HG03460 (cell line): ENCODE measurements around the gene FBXW12.

Experiments used
- ATAC-seq: cut with Tn5 transposase; IDR thresholded peaks from one replicate; pipeline ENCODE4 v1.9.1; 2021; ENCODE audit not compliant: unreplicated experiment

Gene FBXW12

GRCh38 chr3:48419149-48419548 lies 47.1 kb downstream of the FBXW12 start:
- ATAC-seq: no peak

- ATAC-seq: no peak
Observed at GRCh38 chr3:48419597-48419996, 47.6 kb downstream of the FBXW12 start.

DNA sequence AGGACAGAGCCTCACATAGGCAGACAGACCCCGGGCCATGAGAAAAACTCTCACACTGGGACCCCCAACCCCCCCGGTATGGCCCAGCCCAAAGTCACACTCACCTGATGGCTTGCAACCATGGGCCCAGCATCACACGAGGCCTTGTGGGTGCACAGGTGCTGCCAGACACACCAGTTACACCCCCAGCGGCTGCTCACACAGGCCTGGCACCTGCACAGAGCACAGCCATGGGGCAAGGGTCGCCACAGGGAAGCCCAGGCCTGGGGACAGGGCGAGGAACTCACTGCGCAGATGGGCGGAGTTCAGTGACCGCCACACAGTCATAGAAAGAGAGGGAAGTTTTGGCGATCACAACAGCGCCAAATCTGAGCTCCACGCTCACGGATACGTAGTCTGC lies 48.5 kb downstream of the FBXW12 start:
- ATAC-seq: no peak

DNA sequence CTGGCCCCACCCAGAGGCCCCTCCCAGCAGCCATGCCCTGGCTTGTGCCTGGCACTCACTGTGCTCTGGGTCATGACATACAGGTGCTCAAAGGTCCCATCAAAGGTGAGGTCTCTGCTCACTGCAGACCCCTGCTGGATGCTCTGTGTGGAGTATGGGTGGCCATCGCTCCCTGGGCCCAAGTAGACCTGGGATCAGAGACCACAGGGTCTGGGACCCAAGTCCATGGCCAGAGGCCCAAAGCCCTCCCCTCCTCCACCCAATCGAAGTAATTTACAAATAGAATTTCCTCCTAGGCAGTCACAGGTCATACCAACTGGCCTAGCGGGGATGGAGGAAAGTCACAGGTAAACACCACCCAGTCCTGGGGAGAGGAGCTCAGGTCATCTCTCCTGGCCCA lies 50.3 kb downstream of the FBXW12 start:
- no peak for ATAC-seq

- no peak for ATAC-seq
Observed at GRCh38 chr3:48422681-48423080, 50.7 kb downstream of the FBXW12 start.

GRCh38 chr3:48423241-48423882 lies 51.3 kb downstream of the FBXW12 start:
- ATAC-seq: no peak

DNA sequence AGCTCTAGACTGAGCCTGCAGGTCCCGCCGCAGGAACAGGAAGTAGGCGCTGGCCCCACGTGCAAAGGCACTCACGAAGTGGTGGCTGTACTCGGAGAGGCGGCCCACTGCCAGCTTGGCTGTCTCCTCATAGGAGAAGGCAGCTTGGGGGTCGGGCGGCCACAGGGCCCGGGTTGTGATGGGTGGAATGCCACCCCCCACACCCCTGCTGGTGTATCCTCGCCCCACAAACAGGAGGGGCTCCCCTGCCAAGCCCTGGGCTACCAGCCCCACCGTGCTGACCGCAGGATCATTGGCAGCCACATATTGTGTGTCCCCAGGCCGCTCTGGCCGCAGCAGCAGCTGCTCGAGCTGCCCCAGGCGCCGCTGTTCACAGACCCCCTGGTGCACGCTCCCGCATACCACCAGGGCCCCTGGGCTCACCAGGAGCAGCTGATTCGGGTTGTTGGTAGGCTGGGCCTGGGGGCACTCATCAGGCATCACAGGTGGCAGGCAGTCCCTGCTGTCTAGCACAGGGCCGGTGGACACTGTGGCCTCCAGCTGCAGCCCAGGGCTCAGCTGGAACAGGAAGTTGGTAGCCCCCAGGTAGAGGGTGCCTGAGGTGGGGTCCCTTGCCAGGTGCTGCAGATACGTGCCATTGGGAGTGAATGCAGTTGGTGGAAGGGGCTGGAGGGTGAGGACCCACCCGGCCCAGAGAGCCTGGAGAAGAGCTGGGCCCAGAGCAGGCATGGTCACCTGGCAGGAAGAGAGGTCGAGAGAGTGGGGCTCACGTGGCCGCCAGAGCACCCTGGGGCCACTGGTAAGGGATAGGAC lies 52.1 kb downstream of the FBXW12 start:
- ATAC-seq: no peak

DNA sequence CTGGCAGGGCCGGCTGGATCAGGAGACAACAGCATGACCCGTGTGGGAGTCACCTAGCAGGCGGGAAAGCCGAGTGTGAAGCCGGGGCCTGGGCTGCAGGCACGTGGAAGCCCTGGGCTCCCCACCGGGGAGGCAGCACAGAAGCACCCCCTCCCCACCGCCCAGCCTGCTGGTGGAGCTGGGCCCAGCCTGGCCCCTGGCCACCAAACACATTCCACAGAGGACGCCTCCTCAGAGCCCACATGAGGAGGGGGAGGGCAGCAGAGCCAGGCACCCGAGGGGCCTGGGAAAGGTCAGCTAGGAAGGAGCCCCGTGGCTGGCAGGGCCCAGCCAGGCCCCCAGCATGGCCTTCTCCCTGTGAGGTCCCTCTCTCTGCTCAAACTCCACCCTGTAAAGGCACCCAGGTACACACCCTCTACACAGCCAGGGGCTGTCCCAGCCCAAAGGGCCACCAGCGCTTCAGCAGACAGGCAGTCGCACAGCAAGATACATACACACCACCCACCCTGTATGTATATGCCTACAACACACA lies 53.3 kb downstream of the FBXW12 start:
- no peak for ATAC-seq

- ATAC-seq: no peak
Observed at GRCh38 chr3:48426401-48426909, 54.4 kb downstream of the FBXW12 start.

- ATAC-seq: no peak
Observed at GRCh38 chr3:48426944-48427629, 55.1 kb downstream of the FBXW12 start.

GRCh38 chr3:48427630-48427962 lies 55.6 kb downstream of the FBXW12 start:
- ATAC-seq: no peak

- ATAC-seq: no peak
Observed at GRCh38 chr3:48428088-48428571, 56.1 kb downstream of the FBXW12 start.

DNA sequence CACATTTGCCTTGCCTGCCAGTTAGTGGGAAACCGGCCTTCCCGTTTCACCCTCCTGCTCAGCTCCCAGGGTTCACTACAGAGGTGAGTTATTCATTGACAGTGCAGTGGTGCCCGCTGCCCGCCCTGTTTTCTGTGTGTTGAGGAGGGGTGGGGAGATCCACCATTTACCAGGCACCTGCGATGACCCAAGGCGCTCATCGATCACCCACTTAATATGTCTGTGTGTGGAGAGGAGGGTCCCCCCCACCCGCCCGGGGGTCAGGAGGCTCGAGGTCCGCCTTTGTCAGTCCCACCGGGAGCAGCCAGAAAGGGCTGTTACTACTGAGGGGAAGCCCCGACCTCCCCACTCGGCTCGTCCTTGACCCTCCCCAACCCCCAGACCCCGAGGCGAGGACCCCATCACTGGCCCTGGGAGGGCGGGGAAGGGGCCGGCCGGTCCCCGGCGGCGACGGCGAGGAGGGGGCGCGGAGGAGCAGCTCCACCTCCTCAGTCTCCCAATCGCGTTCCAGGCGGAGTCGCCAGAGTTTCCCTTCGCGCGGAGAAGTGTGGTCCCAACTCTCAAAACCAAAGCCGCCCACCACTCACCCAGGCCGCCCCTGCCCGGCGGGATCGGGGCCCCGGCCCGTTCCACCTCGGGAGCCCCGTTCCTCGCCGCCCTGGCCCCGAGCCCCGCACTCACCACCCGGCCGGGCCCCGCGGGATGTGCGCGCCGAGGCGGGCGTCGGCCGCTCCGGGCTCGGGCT lies 56.7 kb downstream of the FBXW12 start:
- ATAC-seq: no peak

- ATAC-seq: no peak
Observed at GRCh38 chr3:48429317-48429959, 57.4 kb downstream of the FBXW12 start.

- ATAC-seq: no peak
Observed at GRCh38 chr3:48429960-48430707, 58.1 kb downstream of the FBXW12 start, which contains the start of gene PLXNB1. Gene PLXNB1, minus strand, starts transcription at chr3:48430086. Its CDS starts 5,475 bp downstream, at chr3:48424611.

DNA sequence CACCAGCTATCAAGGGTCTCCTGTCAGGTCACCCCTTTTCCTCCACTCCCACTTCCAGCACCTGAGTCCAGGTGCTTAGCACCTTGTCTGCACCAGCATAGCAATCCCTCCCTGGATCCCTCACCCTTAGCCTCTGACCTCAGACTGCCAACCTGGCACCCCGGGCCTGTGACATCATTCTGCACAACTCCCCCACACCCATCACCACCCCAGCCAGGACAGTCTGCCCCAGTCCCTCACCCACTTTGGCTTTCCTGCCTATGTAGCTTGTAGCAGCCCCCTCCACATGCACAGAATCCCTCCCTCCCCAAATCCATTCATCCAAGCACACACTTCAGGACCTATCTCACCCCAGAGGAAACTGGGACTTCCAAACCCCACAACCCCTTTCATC lies 58.7 kb downstream of the FBXW12 start:
- ATAC-seq: no peak

- no peak for ATAC-seq
Observed at GRCh38 chr3:48431224-48432029, 59.4 kb downstream of the FBXW12 start.
